MV-4-11 (cell line): ENCODE data around the gene OR6N2.

Source experiments
- DNase-seq: peaks from one replicate; lab custom pipeline; 2025; lab: John Stamatoyannopoulos, UW

The OR6N2 gene

DNA sequence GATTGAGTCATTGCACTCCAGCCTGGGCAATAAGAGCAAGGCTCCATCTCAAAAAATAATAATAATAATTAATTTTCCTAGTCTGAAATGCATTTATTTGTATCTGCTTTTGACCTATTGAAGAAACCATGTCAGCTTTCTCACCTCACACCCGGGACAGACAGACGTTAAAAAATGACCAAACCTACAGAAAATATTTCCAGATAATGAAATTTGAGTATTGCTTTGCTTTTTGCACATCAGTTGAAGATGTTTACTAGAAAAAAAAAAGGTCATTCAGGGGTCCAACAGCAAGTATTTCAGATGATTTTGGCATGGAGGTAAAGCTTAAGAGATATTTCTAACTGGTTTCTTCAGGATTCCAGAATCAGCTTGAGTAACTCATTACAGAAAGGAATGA lies 26.6 kb downstream of the OR6N2 start, which contains the start of gene OR6K6:
Gene OR6K6 (plus strand): TSS at position 301 of the 400 bp plus-strand sequence. CDS start 168 bp downstream, outside the sequence.
- no peak for DNase-seq

GRCh38 chr1:158752155-158752712 lies 28.8 kb downstream of the OR6N2 start:
- DNase-seq: no peak

DNA sequence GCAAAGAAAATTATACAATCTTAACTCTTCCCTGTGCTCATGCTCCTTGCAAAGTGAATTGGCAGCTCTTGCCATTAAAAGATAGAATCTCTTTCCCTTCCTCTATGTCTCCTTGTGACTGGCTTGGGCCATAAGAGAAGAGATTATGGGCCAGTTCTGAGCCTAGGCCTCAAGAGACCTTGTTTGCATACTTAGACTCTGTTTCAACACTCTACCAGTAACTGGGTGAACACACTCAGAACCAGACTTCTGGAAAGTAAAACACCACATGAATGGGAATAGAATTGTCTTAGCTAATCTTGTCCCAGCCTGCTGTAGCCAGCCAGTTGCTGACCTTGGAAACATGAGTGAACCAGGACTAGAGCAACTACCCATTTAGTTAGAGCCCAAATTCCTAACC lies 45.2 kb downstream of the OR6N2 start:
- no peak for DNase-seq

- DNase-seq: no peak
These were observed 48.5 kb downstream of the OR6N2 start for GRCh38 chr1:158732524-158732923.

DNA sequence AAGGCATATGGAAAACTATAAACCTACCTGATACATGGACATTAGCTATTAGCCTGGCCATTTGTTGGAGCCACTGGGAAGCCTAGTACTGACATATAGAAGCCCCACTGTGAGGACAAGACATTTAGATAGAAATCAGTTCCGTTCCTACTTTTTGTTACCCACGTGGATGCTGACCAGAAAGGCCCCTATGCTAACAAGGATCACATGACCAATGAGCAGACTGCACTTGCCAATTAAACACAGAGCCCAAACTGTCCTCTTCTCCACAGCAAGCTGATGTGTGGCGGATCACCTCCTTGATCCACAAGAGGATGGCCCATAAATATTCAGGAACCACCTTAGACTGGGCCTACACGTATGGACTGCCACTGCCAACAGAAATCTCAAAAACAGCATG lies 49.3 kb downstream of the OR6N2 start:
- DNase-seq: no peak

DNA sequence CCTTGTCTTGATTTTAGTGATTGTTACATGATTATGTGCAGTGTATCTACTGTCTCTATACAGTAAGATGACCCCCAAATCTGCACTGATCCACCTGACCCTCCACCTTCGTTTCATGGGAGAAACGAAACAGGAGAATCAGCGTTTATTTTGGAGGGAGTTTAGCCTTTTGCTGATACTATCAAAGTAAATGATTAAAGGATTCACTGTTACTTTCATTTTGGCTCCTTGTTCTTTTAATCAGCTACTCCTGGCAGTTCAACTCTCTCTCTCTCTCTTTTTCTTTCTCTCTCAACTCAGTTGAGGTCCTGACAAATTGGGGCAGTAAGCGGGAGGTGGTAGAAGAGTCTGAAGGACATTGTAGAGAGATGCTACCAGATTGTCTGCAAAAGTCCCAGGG lies 50.6 kb downstream of the OR6N2 start:
- no peak for DNase-seq

- DNase-seq: no peak
These were observed 52.3 kb downstream of the OR6N2 start for GRCh38 chr1:158728510-158729225.

DNA sequence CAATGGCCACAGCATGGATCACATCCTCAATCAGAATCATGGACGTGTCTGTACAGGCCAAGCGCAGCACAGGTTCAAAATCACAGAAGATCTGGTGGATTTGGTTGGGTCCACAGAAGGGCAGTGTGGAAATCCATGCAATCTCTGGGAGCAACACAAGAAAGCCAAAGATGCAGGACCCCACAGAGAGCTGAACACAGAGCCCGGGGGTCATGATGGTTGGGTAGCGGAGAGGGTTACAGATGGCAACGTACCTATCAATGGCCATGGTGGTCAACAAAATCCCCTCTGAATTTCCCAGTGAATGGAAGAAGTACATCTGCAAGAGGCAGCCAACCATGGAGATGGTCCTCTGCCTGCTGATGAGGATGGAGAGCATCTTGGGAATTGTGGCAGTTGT lies 56.6 kb downstream of the OR6N2 start:
- DNase-seq: no peak
